GM12875 (cell line): ENCODE measurements around the gene ZNF69.
"Not testable (repeated sequence)": the region's sequence is repeated elsewhere in the genome, so short reads cannot be mapped to it uniquely, and the experiment has no call there.

Experiments used
- H3K4me3 ChIP-seq: one replicate; pipeline ENCODE4 v1.5.1; 2011; ENCODE audit warnings: low read depth, low read length, control low read depth
- CTCF ChIP-seq: IDR thresholded peaks from 2 replicates; pipeline ENCODE4 v1.5.1; 2011; ENCODE audit warnings: low read depth, mild to moderate bottlenecking, control low read depth, inconsistent platforms, low read length, moderate library complexity, borderline replicate concordance; ENCODE audit not compliant: insufficient read depth

ZNF69 gene

GRCh38 chr19:11905928-11906327, 18.3 kb downstream of the ZNF69 start:
- TF ChIP-seq CTCF = no peak

GRCh38 chr19:11911937-11912336, 24.4 kb downstream of the ZNF69 start:
- H3K4me3 ChIP-seq = not testable (repeated sequence)

More at GRCh38 chr19:11905928-11906327, 18.3 kb downstream of the ZNF69 start:
- H3K4me3 ChIP-seq = no peak overlapping the region

- not testable (repeated sequence) for H3K4me3 ChIP-seq
Measured at GRCh38 chr19:11914417-11915051, 27.0 kb downstream of the ZNF69 start.

- H3K4me3 ChIP-seq = no peak overlapping the region
Measured at GRCh38 chr19:11921852-11922495, 34.4 kb downstream of the ZNF69 start.

GRCh38 chr19:11924886-11925650, 37.5 kb downstream of the ZNF69 start, which contains the start of gene ZNF700:
ZNF700 (plus strand) TSS chr19:11925107; CDS start chr19:11925211, 104 bp downstream.
- no peak for TF ChIP-seq CTCF
- peak within 1 kb of the TSS; percentile 94 for H3K4me3 ChIP-seq

More at GRCh38 chr19:11921852-11922495, 34.4 kb downstream of the ZNF69 start:
- no peak for TF ChIP-seq CTCF

- H3K4me3 ChIP-seq = peak overlapping the region; percentile 94
Measured at GRCh38 chr19:11925651-11926187, 38.1 kb downstream of the ZNF69 start.

GRCh38 chr19:11927227-11927626, 39.6 kb downstream of the ZNF69 start:
- TF ChIP-seq CTCF = no peak
- H3K4me3 ChIP-seq = no peak overlapping the region

GRCh38 chr19:11931051-11931450, 43.5 kb downstream of the ZNF69 start:
- TF ChIP-seq CTCF = no peak
- no peak overlapping the region for H3K4me3 ChIP-seq
